Measurements from ENCODE around the gene C6orf15. TPM values are rescaled to one million over a fixed set of nuclear protein-coding genes. Genes with fewer than 3 reads are reported as not detected.

The C6orf15 gene
- total and polyA plus RNA-seq, 7 donors = not detected

DNA sequence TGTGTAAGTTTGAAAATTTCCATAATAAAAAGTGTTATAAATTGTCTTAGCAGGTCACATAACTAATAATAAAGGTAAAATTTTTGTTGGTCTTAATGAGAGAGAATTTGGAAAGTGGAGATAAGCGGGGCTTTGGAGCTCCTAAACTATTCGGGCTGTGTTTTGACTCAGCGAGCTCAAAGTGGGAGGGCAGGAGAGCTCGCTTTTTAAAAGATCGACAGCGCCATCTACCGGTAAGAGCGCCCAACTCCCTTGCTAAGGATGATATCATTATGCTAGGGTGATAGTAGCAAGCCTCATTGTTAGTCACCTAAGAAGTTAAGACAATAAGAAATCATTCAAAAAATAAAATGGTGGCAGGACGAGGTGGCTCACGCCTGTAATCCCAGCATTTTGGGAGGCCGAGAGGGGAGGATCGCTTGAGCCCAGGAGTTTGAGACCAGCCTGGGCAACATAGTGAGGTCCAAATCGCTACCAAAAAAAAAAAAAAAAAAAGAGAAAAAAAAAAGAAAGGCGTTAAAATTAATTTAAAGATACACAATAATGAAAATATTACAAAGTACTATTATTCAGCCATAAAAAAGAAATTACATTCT lies 24.8 kb downstream of the C6orf15 start:
- 9 to 14% methylated on average over 14 of the region's 14 CpGs for WGBS, 2 donors
- intact Hi-C loops (cut with DNase I) = loop anchor here (5.0 to 10.0 kb wide), 2 partner anchors 260 to 343 kb away; partner anchors contain the start of genes FLOT1 and IER3
- H3K4me3 ChIP-seq = no peak overlapping the region
- peak; percentile 89 for DNase-seq
- H3K9me3 ChIP-seq = no peaks in the 10 kb centered on the region
- no peak overlapping the region for H3K27ac ChIP-seq
- H3K36me3 ChIP-seq = no peaks in the 10 kb centered on the region
- H3K27me3 ChIP-seq = peaks cover 0 to 11% (median 0%) of the 10 kb centered on the region in 3 donors
- peaks cover 0 to 10% (median 3%) of the 10 kb centered on the region in 4 donors for H3K4me1 ChIP-seq
- TF ChIP-seq POLR2AphosphoS5 (IDR thresholded peaks at IDR 0.05) (no peak), POLR2A (IDR thresholded peaks at IDR 0.05) (no peak), EP300 (IDR thresholded peaks at IDR 0.05) (no peak), CTCF (IDR thresholded peaks at IDR 0.05) (peak in 3 of 4 experiments; percentile 69 to 74 (median 74))

GRCh38 chr6:31086788-31087440 lies 25.5 kb downstream of the C6orf15 start:
- 44 to 45% methylated on average over 7 of the region's 7 CpGs for WGBS, 2 donors
- no peak for DNase-seq
- Histone ChIP-seq H3K36me3 (no peaks in the 10 kb centered on the region), H3K9me3 (no peaks in the 10 kb centered on the region), H3K27ac (peak overlapping the region in 1 of 4 donors; percentile 37), H3K27me3 (peaks cover 0 to 11% (median 0%) of the 10 kb centered on the region in 3 donors), H3K4me3 (no peak overlapping the region), H3K4me1 (peaks cover 0 to 10% (median 3%) of the 10 kb centered on the region in 4 donors)
- no peak for TF ChIP-seq POLR2A (IDR thresholded peaks at IDR 0.05)
- intact Hi-C loops (cut with DNase I) = loop anchor here (5.0 to 10.0 kb wide), 2 partner anchors 260 to 342 kb away; partner anchors contain the start of genes FLOT1 and IER3

GRCh38 chr6:31083742-31084354 lies 28.5 kb downstream of the C6orf15 start:
- Histone ChIP-seq H3K4me1 (peaks cover 0 to 14% (median 8%) of the 10 kb centered on the region in 4 donors), H3K27me3 (peaks cover 0 to 27% (median 0%) of the 10 kb centered on the region in 3 donors), H3K9me3 (no peaks in the 10 kb centered on the region), H3K36me3 (no peaks in the 10 kb centered on the region), H3K27ac (no peak overlapping the region), H3K4me3 (no peak overlapping the region)
- no peak for TF ChIP-seq POLR2AphosphoS5 (IDR thresholded peaks at IDR 0.05)
- TF ChIP-seq POLR2A (IDR thresholded peaks at IDR 0.05) = no peak
- no peak for TF ChIP-seq CTCF (IDR thresholded peaks at IDR 0.05)
- no peak for TF ChIP-seq EP300 (IDR thresholded peaks at IDR 0.05)
- no peak for DNase-seq
- intact Hi-C loops (cut with DNase I) = loop anchor here (10.0 kb wide), 1 partner anchor 339 kb away; the partner anchor contains the start of genes FLOT1 and IER3
- WGBS, 2 donors = 39 to 68% methylated on average over 8 of the region's 8 CpGs

GRCh38 chr6:31081872-31082271 lies 30.5 kb downstream of the C6orf15 start:
- Histone ChIP-seq H3K27me3 (peaks cover 0 to 31% (median 0%) of the 10 kb centered on the region in 3 donors), H3K4me1 (peaks cover 0 to 10% (median 5%) of the 10 kb centered on the region in 4 donors), H3K9me3 (no peaks in the 10 kb centered on the region), H3K36me3 (no peaks in the 10 kb centered on the region), H3K4me3 (no peak overlapping the region), H3K27ac (no peak overlapping the region)
- intact Hi-C loops (cut with DNase I) = loop anchor here (10.0 kb wide), 1 partner anchor 337 kb away; the partner anchor contains the start of genes FLOT1 and IER3
- 75 to 91% methylated on average over 6 of the region's 6 CpGs for WGBS, 2 donors
- no peak for DNase-seq
- TF ChIP-seq EP300 (IDR thresholded peaks at IDR 0.05) (no peak), CTCF (IDR thresholded peaks at IDR 0.05) (no peak), POLR2A (IDR thresholded peaks at IDR 0.05) (no peak), POLR2AphosphoS5 (IDR thresholded peaks at IDR 0.05) (no peak)

Measured in sigmoid colon (tissue), 7 donors.